HFFc6 (cell line): ENCODE results near the gene TRAFD1. TPM values are rescaled to one million over a fixed set of nuclear protein-coding genes. Genes with fewer than 3 reads are reported as not detected.

ENCODE experiments used
- DNase-seq: peaks from one replicate; pipeline ENCODE4 v3.0.0-alpha.2; 2018
- H3K27ac Mint-ChIP-seq: 2 replicates; pipeline ENCODE4 v1.8.0; 2020; ENCODE audit warnings: mild to moderate bottlenecking, mixed read lengths
- H3K27me3 Mint-ChIP-seq: 2 replicates; pipeline ENCODE4 v1.8.0; 2021; ENCODE audit warnings: mild to moderate bottlenecking, moderate library complexity, mixed read lengths; ENCODE audit not compliant: insufficient read depth
- H3K36me3 Mint-ChIP-seq: 2 replicates; pipeline ENCODE4 v1.8.0; 2021; ENCODE audit warnings: low read depth, mixed read lengths
- H3K4me1 Mint-ChIP-seq: 2 replicates; pipeline ENCODE4 v1.8.0; 2020; ENCODE audit warnings: low read depth, mixed read lengths
- H3K4me3 Mint-ChIP-seq: 2 replicates; pipeline ENCODE4 v1.8.0; 2020; ENCODE audit warnings: mild to moderate bottlenecking, moderate library complexity, mixed read lengths
- H3K9me3 Mint-ChIP-seq: 2 replicates; pipeline ENCODE4 v1.8.0; 2020; ENCODE audit warnings: mild to moderate bottlenecking, mixed read lengths
- total RNA-seq, 6 experiments: library from RNA; stranded (reverse); fragmentation: NEBNext Ultra II Directional; extraction: Animal tissue kit (Norgen Biotek cat#: 25700); gene quantifications; 2 replicates in 1 of 6; 3 replicates in 5 of 6; pipeline ENCODE4 v1.2.3, GENCODE V29; 2021
- TF ChIP-seq, protein P1 (sequence below): fragments of 200-600 bp; sonication (generic); IDR thresholded peaks from 2 replicates; pipeline ENCODE4 v1.5.0; 2021; ENCODE audit warnings: antibody characterized with exemption, mild to moderate bottlenecking

Gene TRAFD1
- total RNA-seq, 6 experiments from 2014 or later: 22.8 to 25.1 (median 24.0) TPM

DNA sequence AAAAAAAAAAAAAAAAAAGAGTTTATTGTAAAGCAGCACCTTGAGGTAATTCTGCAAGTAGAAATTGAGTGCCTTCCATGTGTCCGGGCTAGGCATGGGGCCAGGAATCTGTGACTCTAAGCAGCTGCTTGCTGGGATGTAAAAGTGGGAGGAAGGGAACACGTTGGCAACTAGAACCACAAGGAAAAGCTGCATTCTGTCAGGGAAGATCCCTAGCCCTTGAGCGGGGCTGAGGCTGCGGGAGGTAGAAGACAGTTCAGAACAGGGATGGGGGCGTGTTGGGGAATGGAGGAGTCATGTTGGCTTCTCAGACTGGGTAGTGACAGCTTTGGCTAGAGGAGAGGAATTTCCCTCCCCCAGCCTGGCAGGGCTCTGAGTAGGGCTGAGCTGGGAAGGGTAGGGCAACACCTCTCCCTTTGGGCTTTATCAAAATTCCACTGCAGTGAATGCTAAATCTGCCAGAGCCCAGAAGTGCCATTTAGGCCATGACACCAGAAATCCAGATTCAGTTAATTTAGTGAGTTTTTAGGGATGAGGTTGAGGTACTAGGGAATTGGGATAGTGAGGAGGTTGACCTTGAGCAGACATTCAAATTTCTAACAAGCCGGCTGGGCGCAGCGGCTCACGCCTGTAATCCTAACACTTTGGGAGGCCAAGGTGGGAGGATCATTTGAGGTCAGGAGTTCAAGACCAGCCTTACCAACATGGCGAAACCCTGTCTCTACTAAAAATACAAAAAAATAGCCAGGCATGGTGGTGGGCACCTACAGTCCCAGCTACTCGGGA lies 3.4 kb upstream of the TRAFD1 start:
- Mint-ChIP-seq H3K4me3 (peak overlapping the region; percentile 76), H3K27me3 (no peaks in the 10 kb centered on the region; the same call in 1 of the 2 replicates), H3K4me1 (peaks cover 54% of the 10 kb centered on the region), H3K36me3 (peaks cover 3% of the 10 kb centered on the region; the same call in 1 of the 2 replicates), H3K9me3 (no peaks in the 10 kb centered on the region), H3K27ac (peak overlapping the region; percentile 86)
- peak; percentile 74 for DNase-seq
- TF ChIP-seq, protein P1, sequence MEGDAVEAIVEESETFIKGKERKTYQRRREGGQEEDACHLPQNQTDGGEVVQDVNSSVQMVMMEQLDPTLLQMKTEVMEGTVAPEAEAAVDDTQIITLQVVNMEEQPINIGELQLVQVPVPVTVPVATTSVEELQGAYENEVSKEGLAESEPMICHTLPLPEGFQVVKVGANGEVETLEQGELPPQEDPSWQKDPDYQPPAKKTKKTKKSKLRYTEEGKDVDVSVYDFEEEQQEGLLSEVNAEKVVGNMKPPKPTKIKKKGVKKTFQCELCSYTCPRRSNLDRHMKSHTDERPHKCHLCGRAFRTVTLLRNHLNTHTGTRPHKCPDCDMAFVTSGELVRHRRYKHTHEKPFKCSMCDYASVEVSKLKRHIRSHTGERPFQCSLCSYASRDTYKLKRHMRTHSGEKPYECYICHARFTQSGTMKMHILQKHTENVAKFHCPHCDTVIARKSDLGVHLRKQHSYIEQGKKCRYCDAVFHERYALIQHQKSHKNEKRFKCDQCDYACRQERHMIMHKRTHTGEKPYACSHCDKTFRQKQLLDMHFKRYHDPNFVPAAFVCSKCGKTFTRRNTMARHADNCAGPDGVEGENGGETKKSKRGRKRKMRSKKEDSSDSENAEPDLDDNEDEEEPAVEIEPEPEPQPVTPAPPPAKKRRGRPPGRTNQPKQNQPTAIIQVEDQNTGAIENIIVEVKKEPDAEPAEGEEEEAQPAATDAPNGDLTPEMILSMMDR: no peak

DNA sequence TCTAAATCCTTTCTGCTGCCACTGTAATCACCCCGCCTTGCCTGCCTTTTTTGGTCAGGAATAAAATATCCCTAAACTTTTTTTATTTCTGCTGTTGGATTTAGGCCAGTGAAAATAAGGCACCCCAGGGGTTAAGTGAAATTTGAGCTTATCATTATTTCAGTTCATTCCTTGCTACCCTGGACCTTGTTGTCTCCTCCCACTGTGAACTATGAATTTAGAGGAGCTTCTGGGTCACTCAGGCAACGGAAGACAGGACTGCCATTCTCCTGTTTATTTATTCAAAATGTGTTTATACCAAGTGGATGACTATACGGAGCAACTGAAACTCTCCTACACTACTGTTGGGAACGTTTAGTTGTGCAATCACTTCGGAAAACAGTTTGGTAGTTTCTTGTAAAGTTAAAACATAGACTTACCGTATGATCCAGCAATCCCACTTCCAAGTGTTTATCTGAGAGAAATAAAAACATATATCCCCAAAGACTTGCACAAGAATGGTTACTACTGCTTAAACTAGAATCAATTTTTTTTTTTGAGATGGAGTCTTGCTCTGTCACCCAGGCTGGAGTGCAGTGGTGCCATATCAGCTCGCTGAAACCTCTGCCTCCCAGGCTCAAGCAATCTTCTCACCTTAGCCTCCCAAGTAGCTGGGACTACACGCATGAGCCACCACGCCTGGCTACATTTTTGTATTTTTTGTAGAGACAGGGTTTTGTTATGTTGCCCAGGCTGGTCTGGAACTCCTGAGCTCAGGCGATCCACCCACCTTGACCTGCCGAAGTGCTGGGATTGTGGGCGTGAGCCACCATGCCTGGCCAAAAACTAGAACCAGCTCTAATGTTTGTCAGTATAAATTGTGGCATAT lies 2.3 kb upstream of the TRAFD1 start:
- H3K4me1 Mint-ChIP-seq: peaks cover 48% of the 10 kb centered on the region
- TF ChIP-seq, protein P1: no peak
- H3K9me3 Mint-ChIP-seq: no peaks in the 10 kb centered on the region
- DNase-seq: peak; percentile 81
- H3K27me3 Mint-ChIP-seq: no peaks in the 10 kb centered on the region; the same call in 1 of the 2 replicates
- peak overlapping the region; percentile 74 for H3K4me3 Mint-ChIP-seq
- peaks cover 5% of the 10 kb centered on the region; the same call in 1 of the 2 replicates for H3K36me3 Mint-ChIP-seq
- H3K27ac Mint-ChIP-seq: peak overlapping the region; percentile 93

DNA sequence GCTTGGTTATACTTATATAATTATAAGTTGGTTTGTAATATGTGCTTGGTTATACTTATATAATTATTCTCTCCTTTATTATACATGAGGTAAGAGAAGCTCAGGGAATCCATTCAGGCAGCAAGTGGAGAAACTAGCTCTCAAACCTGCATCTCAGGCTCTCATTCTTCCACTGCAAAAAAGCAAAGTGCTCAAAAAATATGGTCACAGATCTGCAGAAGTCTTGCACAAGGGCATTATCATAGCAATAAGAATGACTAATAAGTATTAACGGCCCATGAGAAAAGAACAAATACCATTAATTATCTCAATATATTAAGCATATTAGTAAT lies 476 bp upstream of the TRAFD1 start:
- H3K27ac Mint-ChIP-seq: 0 out of 2 replicates have a peak overlapping the region, but pooled peaks have one; percentile 81
- TF ChIP-seq, protein P1: no peak

DNA sequence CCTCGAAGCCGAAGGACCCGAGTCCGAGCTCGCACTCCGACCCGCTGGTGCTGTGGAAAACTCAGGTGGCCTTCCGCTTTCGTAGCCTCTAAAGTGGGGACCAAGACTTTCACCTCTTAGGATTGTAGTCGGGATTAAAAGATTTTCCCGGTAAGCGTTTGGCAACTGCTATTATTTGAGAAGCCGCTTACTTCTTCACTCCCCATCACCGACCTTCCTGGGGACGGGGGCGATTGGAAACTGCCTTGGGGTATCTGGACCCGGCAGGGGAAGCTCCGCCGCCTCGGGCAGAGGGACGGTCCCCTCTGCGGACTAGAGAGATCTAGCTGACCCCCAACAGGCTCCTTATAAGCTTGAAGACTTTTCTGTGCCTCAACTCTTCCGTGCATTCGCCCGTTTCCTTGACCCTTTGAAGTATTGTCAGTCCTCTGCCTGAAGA lies 659 bp downstream of the TRAFD1 start:
- Mint-ChIP-seq H3K9me3 (no peaks in the 10 kb centered on the region), H3K27ac (peak overlapping the region; percentile 77), H3K36me3 (peaks cover 5% of the 10 kb centered on the region; the same call in 1 of the 2 replicates), H3K4me3 (peak overlapping the region; percentile 91), H3K27me3 (no peaks in the 10 kb centered on the region), H3K4me1 (peaks cover 65% of the 10 kb centered on the region)
- TF ChIP-seq, protein P1: no peak
- DNase-seq: no peak

More for the DNA sequence above, 476 bp upstream of the TRAFD1 start:
- no peaks in the 10 kb centered on the region; the same call in 1 of the 2 replicates for H3K27me3 Mint-ChIP-seq
- peaks cover 61% of the 10 kb centered on the region for H3K4me1 Mint-ChIP-seq
- H3K9me3 Mint-ChIP-seq: no peaks in the 10 kb centered on the region
- no peak for DNase-seq
- H3K36me3 Mint-ChIP-seq: peaks cover 5% of the 10 kb centered on the region; the same call in 1 of the 2 replicates
- H3K4me3 Mint-ChIP-seq: peak overlapping the region; percentile 91

DNA sequence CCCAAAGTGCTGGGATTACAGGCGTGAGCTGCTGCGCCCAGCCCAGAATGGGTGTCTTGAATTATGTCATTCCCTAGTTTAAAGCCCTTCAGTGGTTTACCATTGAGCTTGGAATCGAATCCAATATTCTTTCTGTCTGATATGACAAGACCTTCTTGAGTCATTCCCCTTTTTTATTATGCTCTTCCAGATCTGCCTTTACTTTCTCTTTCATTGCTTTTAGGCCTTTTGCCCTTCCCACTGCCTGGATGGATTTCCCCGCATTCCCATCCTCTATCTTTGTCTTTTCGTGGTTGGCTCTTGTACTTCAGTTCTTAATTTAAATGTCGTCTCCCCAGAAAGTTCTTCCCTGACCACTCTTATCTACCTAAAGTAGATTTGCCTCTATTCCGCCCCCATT lies 1.6 kb downstream of the TRAFD1 start:
- no peak for DNase-seq
- TF ChIP-seq, protein P1: no peak
- peak overlapping the region; percentile 77; the same call in 1 of the 2 replicates for H3K27ac Mint-ChIP-seq
- no peaks in the 10 kb centered on the region for H3K27me3 Mint-ChIP-seq
- peak overlapping the region; percentile 91 for H3K4me3 Mint-ChIP-seq
- H3K36me3 Mint-ChIP-seq: peaks cover 5% of the 10 kb centered on the region; the same call in 1 of the 2 replicates
- peaks cover 68% of the 10 kb centered on the region for H3K4me1 Mint-ChIP-seq
- no peaks in the 10 kb centered on the region for H3K9me3 Mint-ChIP-seq
